ENCODE measurements around the gene MAP2K7. TPM values are rescaled to one million over a fixed set of nuclear protein-coding genes. Genes with fewer than 3 reads are reported as not detected.

The MAP2K7 gene
- total RNA-seq, 1 donor from 2014 or later, result 9.4 TPM

DNA sequence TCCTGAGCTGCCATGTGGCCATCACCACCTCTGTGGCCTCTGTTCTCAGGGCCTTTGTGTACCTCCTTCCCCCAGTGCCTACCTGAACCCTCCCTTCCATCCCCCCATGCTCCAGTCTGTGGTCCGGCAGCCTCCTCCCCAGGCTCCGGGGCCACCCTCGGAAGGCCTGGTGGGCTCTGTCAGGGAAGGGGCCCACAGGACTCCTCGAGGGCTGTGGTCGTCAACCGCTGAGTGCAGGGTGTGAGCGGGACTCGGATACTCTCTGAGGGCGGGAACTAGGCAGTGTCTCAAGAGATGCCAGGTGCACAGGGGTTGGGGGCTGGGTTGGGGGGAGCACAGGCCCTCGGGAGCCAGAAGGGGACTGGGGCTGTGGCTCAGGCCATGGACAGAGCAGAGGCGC lies 3.9 kb downstream of the MAP2K7 start:
- Histone ChIP-seq H3K27me3 (ENCODE audit: control insufficient read depth in 3 of 3, insufficient read depth in 3 of 3, low read length in 3 of 3) (peaks cover 0 to under 1% (median 0%) of the 10 kb centered on the region in 3 donors), H3K36me3 (ENCODE audit: control insufficient read depth in 3 of 3, insufficient read depth in 3 of 3, low read length in 3 of 3) (peaks cover 36 to 44% (median 42%) of the 10 kb centered on the region in 3 donors), H3K9ac (ENCODE audit: low read depth in 1 of 3, low read length in 3 of 3) (no peak overlapping the region), H3K27ac (ENCODE audit: low read depth, low read length) (no peak overlapping the region), H3K4me1 (ENCODE audit: control insufficient read depth in 3 of 3, insufficient read depth in 3 of 3, low read length in 3 of 3) (peaks cover 22 to 39% (median 24%) of the 10 kb centered on the region in 3 donors), H3K9me3 (ENCODE audit: control insufficient read depth in 3 of 3, low read length in 3 of 3) (no peaks in the 10 kb centered on the region), H3K4me3 (ENCODE audit: low read length in 3 of 3) (no peak overlapping the region)

DNA sequence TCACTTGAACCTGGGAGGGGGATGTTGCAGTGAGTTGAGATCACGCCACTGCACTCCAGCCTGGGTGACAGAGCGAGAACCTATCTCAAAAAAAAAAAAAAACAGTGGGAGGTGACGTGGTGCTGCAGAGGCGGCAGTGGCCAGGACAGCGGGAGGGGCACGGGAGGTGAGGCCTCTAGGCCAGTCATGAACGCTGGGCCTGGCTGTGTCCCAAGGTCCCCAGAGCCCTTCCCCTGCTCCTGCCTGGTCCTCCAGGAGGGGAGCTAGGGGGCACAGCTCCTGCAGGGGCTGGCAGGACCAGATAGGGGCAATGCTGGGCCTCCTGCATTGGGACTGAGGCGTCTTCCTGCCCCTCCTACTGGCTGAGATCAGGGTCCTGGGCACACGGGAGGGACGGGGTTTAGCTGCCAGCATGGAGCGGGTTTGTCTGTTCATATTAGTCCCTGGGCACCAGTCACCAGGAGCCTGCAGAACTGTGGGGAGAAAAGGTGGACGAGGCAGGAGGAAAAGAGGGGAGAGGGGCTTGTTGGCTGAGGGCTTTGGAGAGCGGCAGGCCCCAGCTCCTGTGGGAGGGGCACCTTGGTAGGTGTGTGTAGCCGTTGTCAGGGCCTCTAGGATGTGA lies 4.5 kb downstream of the MAP2K7 start:
- Histone ChIP-seq H3K9me3 (ENCODE audit: control insufficient read depth in 3 of 3, low read length in 3 of 3) (no peaks in the 10 kb centered on the region), H3K4me3 (ENCODE audit: low read length in 3 of 3) (no peak overlapping the region), H3K36me3 (ENCODE audit: control insufficient read depth in 3 of 3, insufficient read depth in 3 of 3, low read length in 3 of 3) (peaks cover 39 to 48% (median 45%) of the 10 kb centered on the region in 3 donors), H3K27me3 (ENCODE audit: control insufficient read depth in 3 of 3, insufficient read depth in 3 of 3, low read length in 3 of 3) (peaks cover 0 to 3% (median 0%) of the 10 kb centered on the region in 3 donors), H3K27ac (ENCODE audit: low read depth, low read length) (no peak overlapping the region), H3K4me1 (ENCODE audit: control insufficient read depth in 3 of 3, insufficient read depth in 3 of 3, low read length in 3 of 3) (peaks cover 16 to 33% (median 18%) of the 10 kb centered on the region in 3 donors), H3K9ac (ENCODE audit: low read depth in 1 of 3, low read length in 3 of 3) (no peak overlapping the region)

DNA sequence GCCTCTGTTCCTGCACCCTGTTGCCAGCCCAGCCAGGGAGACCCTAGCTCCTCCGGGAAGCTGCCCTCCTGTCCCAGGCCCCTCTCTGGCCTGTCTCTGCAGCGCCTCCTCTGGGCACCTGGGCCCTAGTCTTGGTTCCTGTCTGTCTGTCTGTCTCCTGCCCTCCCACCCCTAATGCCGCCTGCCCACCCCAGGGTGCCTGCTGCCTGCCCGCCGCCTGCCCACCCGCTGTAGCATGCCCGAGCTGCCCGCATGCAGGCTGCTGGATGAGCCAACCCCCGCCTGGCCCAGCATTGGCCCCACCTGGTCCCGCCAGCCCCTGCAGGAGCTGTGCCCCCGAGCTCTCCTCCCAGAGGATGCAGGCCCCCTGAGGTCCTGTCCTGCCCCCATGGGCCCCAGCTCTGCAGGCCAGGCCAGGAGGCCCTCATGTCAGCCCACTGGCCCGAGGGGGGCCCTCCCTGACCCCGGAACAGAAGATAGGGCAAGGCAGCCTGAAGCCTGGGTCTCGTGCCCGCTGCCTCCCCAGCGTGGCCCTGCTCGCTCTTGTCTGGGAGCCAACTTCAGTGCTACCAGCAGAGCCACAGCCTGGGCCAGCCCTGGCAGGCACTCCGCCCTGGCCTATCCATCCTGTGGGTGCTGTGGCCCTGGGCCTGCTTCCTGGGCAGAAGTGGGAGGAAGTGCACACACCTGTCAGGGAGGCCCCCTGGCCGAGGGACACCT lies 5.2 kb downstream of the MAP2K7 start:
- no peak overlapping the region for H3K4me3 ChIP-seq (ENCODE audit: low read length in 3 of 3)
- no peak overlapping the region for H3K9ac ChIP-seq (ENCODE audit: low read depth in 1 of 3, low read length in 3 of 3)
- no peaks in the 10 kb centered on the region for H3K9me3 ChIP-seq (ENCODE audit: control insufficient read depth in 3 of 3, low read length in 3 of 3)
- peaks cover 39 to 48% (median 45%) of the 10 kb centered on the region in 3 donors for H3K36me3 ChIP-seq (ENCODE audit: control insufficient read depth in 3 of 3, insufficient read depth in 3 of 3, low read length in 3 of 3)
- peaks cover 0 to 3% (median 0%) of the 10 kb centered on the region in 3 donors for H3K27me3 ChIP-seq (ENCODE audit: control insufficient read depth in 3 of 3, insufficient read depth in 3 of 3, low read length in 3 of 3)
- no peak overlapping the region for H3K27ac ChIP-seq (ENCODE audit: low read depth, low read length)
- H3K4me1 ChIP-seq (ENCODE audit: control insufficient read depth in 3 of 3, insufficient read depth in 3 of 3, low read length in 3 of 3), result peaks cover 15 to 30% (median 16%) of the 10 kb centered on the region in 3 donors

DNA sequence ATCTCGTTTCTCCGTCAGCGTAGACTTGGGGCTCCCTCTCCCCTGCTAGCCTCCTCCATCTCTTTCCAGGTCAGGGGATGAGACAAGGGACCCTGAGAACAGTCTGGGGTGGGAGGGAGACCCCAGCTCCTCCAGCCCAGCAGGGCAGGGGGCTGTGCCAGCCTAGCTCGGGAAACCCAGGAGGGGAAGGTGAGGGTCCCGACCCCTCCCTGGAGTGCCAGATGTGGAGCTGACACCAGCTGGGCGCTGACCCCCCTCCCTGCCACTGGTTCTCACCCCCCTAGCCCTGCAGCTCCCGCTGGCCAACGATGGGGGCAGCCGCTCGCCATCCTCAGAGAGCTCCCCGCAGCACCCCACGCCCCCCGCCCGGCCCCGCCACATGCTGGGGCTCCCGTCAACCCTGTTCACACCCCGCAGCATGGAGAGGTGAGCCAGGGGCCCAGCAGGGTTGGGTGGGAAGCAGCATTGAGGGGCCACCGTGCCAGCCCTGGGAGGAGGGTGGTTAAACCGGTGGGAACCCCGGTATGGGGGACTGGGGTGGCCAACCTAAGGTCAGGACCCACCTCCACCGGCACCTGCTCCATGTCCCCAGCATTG lies 5.9 kb downstream of the MAP2K7 start:
- H3K4me1 ChIP-seq (ENCODE audit: control insufficient read depth in 3 of 3, insufficient read depth in 3 of 3, low read length in 3 of 3), result peaks cover 11 to 29% (median 14%) of the 10 kb centered on the region in 3 donors
- H3K36me3 ChIP-seq (ENCODE audit: control insufficient read depth in 3 of 3, insufficient read depth in 3 of 3, low read length in 3 of 3), result peaks cover 39 to 47% (median 44%) of the 10 kb centered on the region in 3 donors
- no peaks in the 10 kb centered on the region for H3K9me3 ChIP-seq (ENCODE audit: control insufficient read depth in 3 of 3, low read length in 3 of 3)
- no peak overlapping the region for H3K4me3 ChIP-seq (ENCODE audit: low read length in 3 of 3)
- peaks cover 0 to 6% (median 2%) of the 10 kb centered on the region in 3 donors for H3K27me3 ChIP-seq (ENCODE audit: control insufficient read depth in 3 of 3, insufficient read depth in 3 of 3, low read length in 3 of 3)
- no peak overlapping the region for H3K27ac ChIP-seq (ENCODE audit: low read depth, low read length)
- no peak overlapping the region for H3K9ac ChIP-seq (ENCODE audit: low read depth in 1 of 3, low read length in 3 of 3)

DNA sequence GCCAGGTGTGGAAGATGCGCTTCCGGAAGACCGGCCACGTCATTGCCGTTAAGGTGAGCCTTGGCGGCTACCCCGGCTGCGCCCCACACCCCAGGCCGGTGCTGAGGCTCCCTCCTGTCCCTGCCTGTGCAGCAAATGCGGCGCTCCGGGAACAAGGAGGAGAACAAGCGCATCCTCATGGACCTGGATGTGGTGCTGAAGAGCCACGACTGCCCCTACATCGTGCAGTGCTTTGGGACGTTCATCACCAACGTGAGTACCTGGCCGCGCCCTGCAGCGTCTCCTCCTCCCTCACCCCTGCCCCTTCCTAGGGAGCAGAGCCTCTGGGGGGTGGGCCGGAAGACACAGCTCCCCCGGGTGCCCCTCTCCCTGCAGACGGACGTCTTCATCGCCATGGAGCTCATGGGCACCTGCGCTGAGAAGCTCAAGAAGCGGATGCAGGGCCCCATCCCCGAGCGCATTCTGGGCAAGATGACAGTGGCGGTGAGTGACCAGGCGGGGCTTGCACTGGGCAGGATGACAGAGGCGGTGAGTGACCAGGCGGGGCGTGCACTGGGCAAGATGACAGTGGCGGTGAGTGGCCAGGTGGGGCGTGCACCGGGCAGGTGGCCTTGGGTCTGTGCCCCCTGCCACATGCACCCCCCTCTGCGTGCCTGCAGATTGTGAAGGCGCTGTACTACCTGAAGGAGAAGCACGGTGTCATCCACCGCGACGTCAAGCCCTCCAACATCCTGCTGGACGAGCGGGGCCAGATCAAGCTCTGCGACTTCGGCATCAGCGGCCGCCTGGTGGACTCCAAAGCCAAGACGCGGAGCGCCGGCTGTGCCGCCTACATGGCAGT lies 6.9 kb downstream of the MAP2K7 start:
- peaks cover 39 to 41% (median 41%) of the 10 kb centered on the region in 3 donors for H3K36me3 ChIP-seq (ENCODE audit: control insufficient read depth in 3 of 3, insufficient read depth in 3 of 3, low read length in 3 of 3)
- H3K9ac ChIP-seq (ENCODE audit: low read depth in 1 of 3, low read length in 3 of 3), result no peak overlapping the region
- H3K9me3 ChIP-seq (ENCODE audit: control insufficient read depth in 3 of 3, low read length in 3 of 3), result no peaks in the 10 kb centered on the region

DNA sequence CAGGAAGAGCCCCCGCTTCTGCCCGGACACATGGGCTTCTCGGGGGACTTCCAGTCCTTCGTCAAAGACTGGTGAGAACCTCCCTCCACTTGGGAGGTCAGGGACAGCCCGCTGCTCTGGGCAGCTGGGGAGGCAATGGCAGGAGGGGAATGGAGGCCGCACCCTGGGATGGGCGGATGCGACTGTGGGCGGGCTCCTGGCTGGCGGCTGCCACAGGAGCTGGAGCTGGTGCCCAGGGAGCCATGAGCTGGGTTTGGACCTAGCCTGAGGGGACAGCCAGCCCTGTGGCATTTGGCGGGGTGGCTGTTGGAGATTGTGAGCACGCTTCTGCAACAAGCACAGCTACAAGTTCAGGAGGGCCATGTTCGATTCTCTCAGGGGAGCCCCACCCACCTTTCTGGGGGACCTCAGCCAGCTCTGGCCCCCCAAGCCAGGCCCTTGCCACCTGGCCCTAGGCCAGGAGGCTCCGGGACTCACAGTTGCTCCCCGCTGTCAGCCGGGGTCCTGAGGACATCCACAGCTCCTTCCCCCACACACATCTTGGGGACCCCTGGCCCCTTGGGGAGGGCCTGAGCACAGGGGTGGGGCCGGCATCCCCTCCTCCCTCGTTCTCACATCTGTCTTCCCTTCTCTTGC lies 7.9 kb downstream of the MAP2K7 start:
- peaks cover 35% of the 10 kb centered on the region in 3 donors for H3K36me3 ChIP-seq (ENCODE audit: control insufficient read depth in 3 of 3, insufficient read depth in 3 of 3, low read length in 3 of 3)

More for the DNA sequence above, 6.9 kb downstream of the MAP2K7 start:
- Histone ChIP-seq H3K27ac (ENCODE audit: low read depth, low read length) (no peak overlapping the region), H3K4me1 (ENCODE audit: control insufficient read depth in 3 of 3, insufficient read depth in 3 of 3, low read length in 3 of 3) (peaks cover 5 to 25% (median 7%) of the 10 kb centered on the region in 3 donors), H3K27me3 (ENCODE audit: control insufficient read depth in 3 of 3, insufficient read depth in 3 of 3, low read length in 3 of 3) (peaks cover 3 to 16% (median 11%) of the 10 kb centered on the region in 3 donors), H3K4me3 (ENCODE audit: low read length in 3 of 3) (no peak overlapping the region)

DNA sequence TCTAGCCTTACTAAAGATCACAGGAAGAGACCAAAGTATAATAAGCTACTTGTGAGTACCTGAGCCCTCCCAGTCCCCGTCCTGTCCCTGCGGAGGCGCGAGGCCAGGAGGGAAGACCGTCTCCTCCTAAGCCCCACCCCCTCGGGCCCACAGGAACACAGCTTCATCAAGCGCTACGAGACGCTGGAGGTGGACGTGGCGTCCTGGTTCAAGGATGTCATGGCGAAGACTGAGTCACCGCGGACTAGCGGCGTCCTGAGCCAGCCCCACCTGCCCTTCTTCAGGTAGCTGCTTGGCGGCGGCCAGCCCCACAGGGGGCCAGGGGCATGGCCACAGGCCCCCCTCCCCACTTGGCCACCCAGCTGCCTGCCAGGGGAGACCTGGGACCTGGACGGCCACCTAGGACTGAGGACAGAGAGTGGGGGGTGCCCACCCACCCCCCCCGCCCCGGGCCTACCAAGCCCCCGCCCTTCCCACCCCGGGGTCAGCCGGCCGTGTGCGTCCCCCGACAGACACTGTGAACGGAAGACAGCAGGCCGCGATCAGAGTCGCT lies 8.5 kb downstream of the MAP2K7 start:
- Histone ChIP-seq H3K4me1 (ENCODE audit: control insufficient read depth in 3 of 3, insufficient read depth in 3 of 3, low read length in 3 of 3) (peaks cover 13 to 21% (median 13%) of the 10 kb centered on the region in 3 donors), H3K9me3 (ENCODE audit: control insufficient read depth in 3 of 3, low read length in 3 of 3) (no peaks in the 10 kb centered on the region), H3K27me3 (ENCODE audit: control insufficient read depth in 3 of 3, insufficient read depth in 3 of 3, low read length in 3 of 3) (peaks cover 12 to 30% (median 21%) of the 10 kb centered on the region in 3 donors), H3K27ac (ENCODE audit: low read depth, low read length) (no peak overlapping the region), H3K9ac (ENCODE audit: low read depth in 1 of 3, low read length in 3 of 3) (no peak overlapping the region), H3K4me3 (ENCODE audit: low read length in 3 of 3) (no peak overlapping the region), H3K36me3 (ENCODE audit: control insufficient read depth in 3 of 3, insufficient read depth in 3 of 3, low read length in 3 of 3) (peaks cover 32 to 33% (median 32%) of the 10 kb centered on the region in 3 donors)

More for the DNA sequence above, 7.9 kb downstream of the MAP2K7 start:
- Histone ChIP-seq H3K27me3 (ENCODE audit: control insufficient read depth in 3 of 3, insufficient read depth in 3 of 3, low read length in 3 of 3) (peaks cover 9 to 25% (median 17%) of the 10 kb centered on the region in 3 donors), H3K27ac (ENCODE audit: low read depth, low read length) (no peak overlapping the region), H3K4me1 (ENCODE audit: control insufficient read depth in 3 of 3, insufficient read depth in 3 of 3, low read length in 3 of 3) (peaks cover 9 to 20% (median 11%) of the 10 kb centered on the region in 3 donors), H3K4me3 (ENCODE audit: low read length in 3 of 3) (no peak overlapping the region), H3K9ac (ENCODE audit: low read depth in 1 of 3, low read length in 3 of 3) (no peak overlapping the region), H3K9me3 (ENCODE audit: control insufficient read depth in 3 of 3, low read length in 3 of 3) (no peaks in the 10 kb centered on the region)

DNA sequence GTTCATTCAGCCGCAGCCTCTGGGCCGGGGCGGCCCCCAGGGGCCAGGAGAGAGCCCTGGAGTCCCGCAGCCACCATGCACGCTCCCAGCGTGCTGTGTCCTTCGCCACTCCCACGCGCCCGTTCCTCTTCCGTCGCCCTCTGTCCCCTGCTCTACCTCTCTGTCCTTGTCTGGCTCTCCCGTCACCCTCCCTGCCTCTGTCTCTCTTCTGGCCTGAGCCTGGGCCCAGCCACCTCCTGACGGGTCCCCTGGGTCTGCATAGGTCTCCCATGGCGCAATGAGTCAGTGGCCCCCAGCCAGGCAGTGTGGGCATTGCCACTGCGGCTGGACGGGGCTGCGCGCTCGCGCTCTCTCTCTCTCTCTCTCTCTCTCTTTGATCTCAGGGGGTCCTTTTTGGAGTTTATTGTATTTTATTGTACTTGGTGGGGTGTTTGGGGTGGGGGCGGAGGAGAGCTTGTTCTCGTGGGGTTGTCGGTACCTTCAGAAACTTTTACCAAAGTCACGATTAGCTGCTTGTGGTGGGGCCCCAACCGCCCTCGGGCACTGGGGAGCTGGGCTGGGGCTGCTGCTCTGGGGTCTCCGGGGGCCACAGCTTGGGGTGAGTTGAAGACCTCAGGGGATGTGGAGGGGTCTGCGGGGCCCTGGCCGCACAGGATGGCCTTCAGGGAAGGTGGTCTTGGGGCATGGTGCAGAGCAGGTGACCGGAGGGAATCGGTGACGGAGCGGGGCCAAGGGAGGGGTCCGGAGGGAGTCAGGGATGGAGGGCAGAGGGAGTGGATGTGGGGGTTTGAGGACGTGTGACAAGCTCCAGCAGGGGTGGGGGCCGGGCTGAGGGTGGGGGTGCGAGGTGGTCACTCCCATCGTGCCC lies 9.3 kb downstream of the MAP2K7 start:
- Histone ChIP-seq H3K4me3 (ENCODE audit: low read length in 3 of 3) (no peak overlapping the region), H3K36me3 (ENCODE audit: control insufficient read depth in 3 of 3, insufficient read depth in 3 of 3, low read length in 3 of 3) (peaks cover 29 to 31% (median 30%) of the 10 kb centered on the region in 3 donors), H3K27me3 (ENCODE audit: control insufficient read depth in 3 of 3, insufficient read depth in 3 of 3, low read length in 3 of 3) (peaks cover 18 to 37% (median 24%) of the 10 kb centered on the region in 3 donors), H3K4me1 (ENCODE audit: control insufficient read depth in 3 of 3, insufficient read depth in 3 of 3, low read length in 3 of 3) (peaks cover 12 to 24% (median 19%) of the 10 kb centered on the region in 3 donors), H3K9me3 (ENCODE audit: control insufficient read depth in 3 of 3, low read length in 3 of 3) (no peaks in the 10 kb centered on the region), H3K9ac (ENCODE audit: low read depth in 1 of 3, low read length in 3 of 3) (no peak overlapping the region), H3K27ac (ENCODE audit: low read depth, low read length) (no peak overlapping the region)

All from skeletal muscle tissue (tissue), 4 donors.